ENCODE measurements around the gene ALPP.
"Not testable (repeated sequence)": the region's sequence is repeated elsewhere in the genome, so short reads cannot be mapped to it uniquely, and the experiment has no call there.

ALPP gene

GRCh38 chr2:232378735-232379151 is at the start of gene ALPP:
ALPP (plus strand) TSS chr2:232378751; CDS start chr2:232378803, 52 bp downstream.
- not testable (repeated sequence) for DNase-seq (ENCODE audit: extremely low read depth in 1 of 2, low read depth in 1 of 2)

GRCh38 chr2:232329716-232330067 is 48.9 kb upstream of the ALPP start:
- no peak for DNase-seq (ENCODE audit: extremely low read depth in 1 of 2, low read depth in 1 of 2)

GRCh38 chr2:232330068-232330999 is 48.2 kb upstream of the ALPP start:
- DNase-seq (ENCODE audit: extremely low read depth in 1 of 2, low read depth in 1 of 2): no peak

- not testable (repeated sequence) for DNase-seq (ENCODE audit: extremely low read depth in 1 of 2, low read depth in 1 of 2)
Measured at GRCh38 chr2:232331061-232331460, 47.5 kb upstream of the ALPP start.

GRCh38 chr2:232331641-232332040 is 46.9 kb upstream of the ALPP start:
- DNase-seq (ENCODE audit: extremely low read depth in 1 of 2, low read depth in 1 of 2): not testable (repeated sequence)

GRCh38 chr2:232332244-232332939 is 46.2 kb upstream of the ALPP start:
- not testable (repeated sequence) for DNase-seq (ENCODE audit: extremely low read depth in 1 of 2, low read depth in 1 of 2)

GRCh38 chr2:232332940-232333259 is 45.7 kb upstream of the ALPP start:
- DNase-seq (ENCODE audit: extremely low read depth in 1 of 2, low read depth in 1 of 2): no peak

- DNase-seq (ENCODE audit: extremely low read depth in 1 of 2, low read depth in 1 of 2): no peak
Measured at GRCh38 chr2:232333361-232334135, 45.0 kb upstream of the ALPP start.

- not testable (repeated sequence) for DNase-seq (ENCODE audit: extremely low read depth in 1 of 2, low read depth in 1 of 2)
Measured at GRCh38 chr2:232334136-232334884, 44.2 kb upstream of the ALPP start.

- not testable (repeated sequence) for DNase-seq (ENCODE audit: extremely low read depth in 1 of 2, low read depth in 1 of 2)
Measured at GRCh38 chr2:232334885-232335205, 43.7 kb upstream of the ALPP start.

GRCh38 chr2:232335206-232335858 is 43.2 kb upstream of the ALPP start:
- not testable (repeated sequence) for DNase-seq (ENCODE audit: extremely low read depth in 1 of 2, low read depth in 1 of 2)

GRCh38 chr2:232335859-232336215 is 42.7 kb upstream of the ALPP start:
- DNase-seq (ENCODE audit: extremely low read depth in 1 of 2, low read depth in 1 of 2): no peak

- no peak for DNase-seq (ENCODE audit: extremely low read depth in 1 of 2, low read depth in 1 of 2)
Measured at GRCh38 chr2:232336241-232336736, 42.3 kb upstream of the ALPP start.

GRCh38 chr2:232336981-232337720 is 41.4 kb upstream of the ALPP start:
- no peak for DNase-seq (ENCODE audit: extremely low read depth in 1 of 2, low read depth in 1 of 2)

- DNase-seq (ENCODE audit: extremely low read depth in 1 of 2, low read depth in 1 of 2): not testable (repeated sequence)
Measured at GRCh38 chr2:232338094-232338758, 40.3 kb upstream of the ALPP start.

GRCh38 chr2:232338759-232339106 is 39.8 kb upstream of the ALPP start:
- no peak for DNase-seq (ENCODE audit: extremely low read depth in 1 of 2, low read depth in 1 of 2)

- no peak for DNase-seq (ENCODE audit: extremely low read depth in 1 of 2, low read depth in 1 of 2)
Measured at GRCh38 chr2:232339121-232340081, 39.1 kb upstream of the ALPP start.
